Thyroid gland (tissue), 4 donors: ENCODE data around the gene PDE3B.

Source experiments
- CTCF ChIP-seq, 6 experiments: fragments of 200-600 bp in 3 of 6; fragments of 450-650 bp in 3 of 6; sonication (generic) in 3 of 6; IDR thresholded peaks; one replicate each; pipeline ENCODE4 v1.5.1; 2016 to 2019; ENCODE audit warnings: antibody characterized with exemption in 6 of 6, mild to moderate bottlenecking in 2 of 6, inconsistent platforms in 1 of 6, moderate library complexity in 1 of 6
- POLR2A ChIP-seq, 2 donors: fragments of 450-650 bp; IDR thresholded peaks; one replicate each; pipeline ENCODE4 v1.6.1; 2017; ENCODE audit warnings: antibody characterized with exemption in 2 of 2, mild to moderate bottlenecking in 2 of 2, moderate library complexity in 1 of 2

- no peak for TF ChIP-seq POLR2A (IDR thresholded peaks at IDR 0.05)
- no peak for TF ChIP-seq CTCF (IDR thresholded peaks at IDR 0.05)
Observed at GRCh38 chr11:14750911-14751310, 107.3 kb downstream of the PDE3B start.
